MM.1S (cell line): Measurements from ENCODE around the gene NR2C2.

Source experiments
- EZH2 ChIP-seq: fragments of 300-600 bp; sonication (generic); optimal IDR thresholded peaks from 2 replicates; pipeline ENCODE3; 2017; ENCODE audit warnings: low read depth, mild to moderate bottlenecking, antibody characterized with exemption, low read length, mixed read lengths
- TF ChIP-seq, protein P1 (sequence below): fragments of 300-600 bp; sonication (generic); IDR thresholded peaks from 2 replicates; pipeline ENCODE4 v1.5.1; 2016; ENCODE audit warnings: antibody characterized with exemption, low read length, mixed read lengths

DNA sequence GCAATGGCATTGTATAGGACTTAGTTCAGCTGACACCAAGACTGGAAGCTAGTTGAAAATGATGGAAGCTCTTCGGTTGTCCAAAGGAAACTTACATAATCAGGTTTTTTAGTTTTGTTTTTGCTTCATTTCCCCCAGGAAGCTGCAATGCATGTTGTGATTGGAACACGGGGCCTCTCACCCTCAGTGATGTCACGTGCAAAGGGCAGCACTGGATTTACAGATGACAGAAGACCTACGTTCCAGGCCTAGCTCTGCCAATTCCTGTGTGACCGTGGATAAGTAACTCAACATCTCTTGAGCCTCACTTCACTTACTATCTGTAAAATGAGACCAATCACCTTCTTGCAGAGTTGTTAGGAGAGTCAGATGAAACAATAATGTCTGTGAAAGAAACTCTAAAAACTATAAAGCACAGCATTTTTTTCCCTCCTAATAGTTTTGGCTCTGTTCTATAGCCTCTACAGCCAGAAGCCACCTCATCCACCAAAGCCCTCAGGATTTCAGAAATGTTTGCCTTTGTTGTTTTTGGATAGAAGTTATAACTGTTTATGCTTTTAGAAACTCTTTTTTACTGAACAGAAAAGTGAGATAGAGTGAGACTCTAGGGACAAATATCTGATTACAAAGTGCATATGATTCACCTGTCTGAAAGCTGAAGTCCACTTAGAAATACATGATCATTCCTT lies 146.9 kb downstream of the NR2C2 start:
- TF ChIP-seq EZH2, result no peak
- TF ChIP-seq, protein P1, sequence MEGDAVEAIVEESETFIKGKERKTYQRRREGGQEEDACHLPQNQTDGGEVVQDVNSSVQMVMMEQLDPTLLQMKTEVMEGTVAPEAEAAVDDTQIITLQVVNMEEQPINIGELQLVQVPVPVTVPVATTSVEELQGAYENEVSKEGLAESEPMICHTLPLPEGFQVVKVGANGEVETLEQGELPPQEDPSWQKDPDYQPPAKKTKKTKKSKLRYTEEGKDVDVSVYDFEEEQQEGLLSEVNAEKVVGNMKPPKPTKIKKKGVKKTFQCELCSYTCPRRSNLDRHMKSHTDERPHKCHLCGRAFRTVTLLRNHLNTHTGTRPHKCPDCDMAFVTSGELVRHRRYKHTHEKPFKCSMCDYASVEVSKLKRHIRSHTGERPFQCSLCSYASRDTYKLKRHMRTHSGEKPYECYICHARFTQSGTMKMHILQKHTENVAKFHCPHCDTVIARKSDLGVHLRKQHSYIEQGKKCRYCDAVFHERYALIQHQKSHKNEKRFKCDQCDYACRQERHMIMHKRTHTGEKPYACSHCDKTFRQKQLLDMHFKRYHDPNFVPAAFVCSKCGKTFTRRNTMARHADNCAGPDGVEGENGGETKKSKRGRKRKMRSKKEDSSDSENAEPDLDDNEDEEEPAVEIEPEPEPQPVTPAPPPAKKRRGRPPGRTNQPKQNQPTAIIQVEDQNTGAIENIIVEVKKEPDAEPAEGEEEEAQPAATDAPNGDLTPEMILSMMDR, result no peak
